HEK293 (cell line): ENCODE data around the gene EIF4E2.

Source experiments
- CTCF ChIP-seq: fragments of 450-650 bp; formaldehyde crosslinking; IDR thresholded peaks from 2 replicates; pipeline ENCODE4 v1.5.1; 2016; ENCODE audit warnings: missing biosample characterization, missing genetic modification characterization
- FEZF1 ChIP-seq: fragments of 450-650 bp; formaldehyde crosslinking; IDR thresholded peaks from 2 replicates; pipeline ENCODE4 v1.5.1; 2016; ENCODE audit warnings: missing biosample characterization, missing genetic modification characterization
- REPIN1 ChIP-seq: fragments of 450-650 bp; formaldehyde crosslinking; IDR thresholded peaks from 2 replicates; pipeline ENCODE4 v1.5.1; 2017; ENCODE audit warnings: missing biosample characterization, missing genetic modification characterization, low read depth
- YY1 ChIP-seq: fragments of 450-650 bp; formaldehyde crosslinking; IDR thresholded peaks from 2 replicates; pipeline ENCODE4 v1.5.1; 2018; ENCODE audit warnings: missing biosample characterization, missing genetic modification characterization
- ZBTB7A ChIP-seq: fragments of 450-650 bp; formaldehyde crosslinking; IDR thresholded peaks from 2 replicates; pipeline ENCODE4 v1.5.1; 2016; ENCODE audit warnings: low read depth, missing biosample characterization, missing genetic modification characterization
- ZNF311 ChIP-seq: fragments of 450-650 bp; formaldehyde crosslinking; IDR thresholded peaks from 2 replicates; pipeline ENCODE4 v1.5.1; 2017; ENCODE audit warnings: missing biosample characterization, missing genetic modification characterization, borderline replicate concordance
- ZNF335 ChIP-seq: fragments of 450-650 bp; formaldehyde crosslinking; conservative IDR thresholded peaks from 2 replicates; pipeline ENCODE4 v1.5.1; 2016; ENCODE audit warnings: missing biosample characterization, missing genetic modification characterization
- ZNF76 ChIP-seq: fragments of 450-650 bp; formaldehyde crosslinking; IDR thresholded peaks from 2 replicates; pipeline ENCODE4; 2016; ENCODE audit warnings: low read depth, missing biosample characterization, missing genetic modification characterization, borderline replicate concordance
- TF ChIP-seq, protein P1 (sequence below): sonication (generic); formaldehyde crosslinking; IDR thresholded peaks from 2 replicates; pipeline ENCODE4 v1.8.1; 2022; ENCODE audit warnings: mild to moderate bottlenecking, moderate library complexity, missing genetic modification reagents

DNA sequence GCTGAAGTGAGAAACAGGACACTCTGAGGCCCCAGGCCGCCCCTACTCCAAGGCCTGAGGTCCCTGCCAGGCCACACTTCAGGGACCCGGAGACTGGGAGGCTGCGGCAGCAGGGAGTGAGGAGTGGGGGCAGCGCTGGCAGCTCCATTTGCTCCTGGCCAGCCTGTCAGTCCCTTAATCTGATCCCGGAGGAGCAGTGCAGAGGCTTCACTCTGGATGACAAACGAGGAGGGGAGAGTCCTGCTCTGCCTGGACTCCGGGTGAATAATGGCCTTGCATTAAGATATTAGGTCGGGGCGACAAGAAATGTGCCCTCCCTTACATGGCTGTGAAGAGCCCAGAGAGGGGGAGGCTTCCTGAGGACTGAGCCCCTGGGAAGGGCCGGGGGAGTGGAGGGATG is 44.6 kb upstream of the EIF4E2 start:
- TF ChIP-seq ZNF335 (tag by site-specific recombination) (no peak), CTCF (tag by site-specific recombination) (no peak), FEZF1 (tag by site-specific recombination) (no peak), YY1 (tag by site-specific recombination) (no peak), REPIN1 (tag by site-specific recombination) (no peak), ZBTB7A (tag by site-specific recombination) (no peak), ZNF76 (tag by site-specific recombination) (no peak), ZNF311 (no peak)
- TF ChIP-seq, protein P1, sequence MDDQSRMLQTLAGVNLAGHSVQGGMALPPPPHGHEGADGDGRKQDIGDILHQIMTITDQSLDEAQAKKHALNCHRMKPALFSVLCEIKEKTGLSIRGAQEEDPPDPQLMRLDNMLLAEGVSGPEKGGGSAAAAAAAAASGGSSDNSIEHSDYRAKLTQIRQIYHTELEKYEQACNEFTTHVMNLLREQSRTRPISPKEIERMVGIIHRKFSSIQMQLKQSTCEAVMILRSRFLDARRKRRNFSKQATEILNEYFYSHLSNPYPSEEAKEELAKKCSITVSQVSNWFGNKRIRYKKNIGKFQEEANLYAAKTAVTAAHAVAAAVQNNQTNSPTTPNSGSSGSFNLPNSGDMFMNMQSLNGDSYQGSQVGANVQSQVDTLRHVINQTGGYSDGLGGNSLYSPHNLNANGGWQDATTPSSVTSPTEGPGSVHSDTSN, result no peak
